GM23338 (cell line): ENCODE measurements around the gene SEC14L1.

ENCODE experiments used
- CREB1 ChIP-seq: fragments of 250-450 bp; sonication (Bioruptor Pico); IDR thresholded peaks from 2 replicates; pipeline ENCODE4 v1.5.0; 2020; ENCODE audit warnings: low read depth, mild to moderate bottlenecking, moderate library complexity
- EZH2 ChIP-seq: fragments of 200-600 bp; sonication (generic); IDR thresholded peaks from one replicate; pipeline ENCODE4 v1.8.0; 2017; ENCODE audit warnings: antibody characterized with exemption, mild to moderate bottlenecking, low read depth; ENCODE audit not compliant: unreplicated experiment
- EZH2phosphoT487 ChIP-seq: fragments of 200-600 bp; sonication (generic); IDR thresholded peaks from one replicate; pipeline ENCODE4 v1.8.1; 2018; ENCODE audit warnings: antibody characterized with exemption; ENCODE audit not compliant: unreplicated experiment
- JUNB ChIP-seq: IDR thresholded peaks from one replicate; pipeline ENCODE4 v1.6.1; 2016; ENCODE audit warnings: antibody characterized with exemption; ENCODE audit not compliant: unreplicated experiment
- POLR2AphosphoS5 ChIP-seq: IDR thresholded peaks from 2 replicates; pipeline ENCODE4 v1.6.1; 2016; ENCODE audit warnings: antibody characterized with exemption, low read depth
- TF ChIP-seq, protein P1 (sequence below): IDR thresholded peaks from one replicate; pipeline ENCODE4 v1.6.1; 2018; ENCODE audit warnings: antibody characterized with exemption; ENCODE audit not compliant: unreplicated experiment
- TF ChIP-seq, protein P2 (sequence below), 2 experiments: fragments of 200-600 bp in 1 of 2; sonication (generic) in 1 of 2; conservative IDR thresholded peaks; 2 replicates each; pipeline versions ENCODE4 v1.5.1 to v1.6.1; 2016 to 2017; ENCODE audit warnings: antibody characterized with exemption in 2 of 2, low read depth in 2 of 2, mild to moderate bottlenecking in 2 of 2, moderate library complexity in 1 of 2

DNA sequence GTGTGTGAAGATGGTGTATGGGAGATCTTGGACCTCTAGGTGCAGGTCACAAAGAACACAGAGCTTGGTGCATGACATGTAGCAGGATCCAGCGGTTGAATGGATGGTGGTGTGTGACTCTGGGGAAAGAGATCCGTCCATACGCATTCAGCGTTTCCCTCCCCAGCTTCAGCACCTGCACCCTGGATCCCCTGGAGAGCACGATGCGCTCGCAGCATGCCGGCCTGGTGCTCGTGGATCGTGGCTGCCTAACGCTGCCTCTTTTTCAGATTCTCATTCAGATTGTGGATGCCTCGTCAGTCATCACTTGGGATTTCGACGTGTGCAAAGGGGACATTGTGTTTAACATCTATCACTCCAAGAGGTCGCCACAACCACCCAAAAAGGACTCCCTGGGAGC, 70.9 kb downstream of the SEC14L1 start:
- no peak for TF ChIP-seq EZH2
- TF ChIP-seq JUNB = no peak
- no peak for TF ChIP-seq EZH2phosphoT487
- TF ChIP-seq, protein P1, sequence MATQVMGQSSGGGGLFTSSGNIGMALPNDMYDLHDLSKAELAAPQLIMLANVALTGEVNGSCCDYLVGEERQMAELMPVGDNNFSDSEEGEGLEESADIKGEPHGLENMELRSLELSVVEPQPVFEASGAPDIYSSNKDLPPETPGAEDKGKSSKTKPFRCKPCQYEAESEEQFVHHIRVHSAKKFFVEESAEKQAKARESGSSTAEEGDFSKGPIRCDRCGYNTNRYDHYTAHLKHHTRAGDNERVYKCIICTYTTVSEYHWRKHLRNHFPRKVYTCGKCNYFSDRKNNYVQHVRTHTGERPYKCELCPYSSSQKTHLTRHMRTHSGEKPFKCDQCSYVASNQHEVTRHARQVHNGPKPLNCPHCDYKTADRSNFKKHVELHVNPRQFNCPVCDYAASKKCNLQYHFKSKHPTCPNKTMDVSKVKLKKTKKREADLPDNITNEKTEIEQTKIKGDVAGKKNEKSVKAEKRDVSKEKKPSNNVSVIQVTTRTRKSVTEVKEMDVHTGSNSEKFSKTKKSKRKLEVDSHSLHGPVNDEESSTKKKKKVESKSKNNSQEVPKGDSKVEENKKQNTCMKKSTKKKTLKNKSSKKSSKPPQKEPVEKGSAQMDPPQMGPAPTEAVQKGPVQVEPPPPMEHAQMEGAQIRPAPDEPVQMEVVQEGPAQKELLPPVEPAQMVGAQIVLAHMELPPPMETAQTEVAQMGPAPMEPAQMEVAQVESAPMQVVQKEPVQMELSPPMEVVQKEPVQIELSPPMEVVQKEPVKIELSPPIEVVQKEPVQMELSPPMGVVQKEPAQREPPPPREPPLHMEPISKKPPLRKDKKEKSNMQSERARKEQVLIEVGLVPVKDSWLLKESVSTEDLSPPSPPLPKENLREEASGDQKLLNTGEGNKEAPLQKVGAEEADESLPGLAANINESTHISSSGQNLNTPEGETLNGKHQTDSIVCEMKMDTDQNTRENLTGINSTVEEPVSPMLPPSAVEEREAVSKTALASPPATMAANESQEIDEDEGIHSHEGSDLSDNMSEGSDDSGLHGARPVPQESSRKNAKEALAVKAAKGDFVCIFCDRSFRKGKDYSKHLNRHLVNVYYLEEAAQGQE = no peak
- TF ChIP-seq, protein P2, sequence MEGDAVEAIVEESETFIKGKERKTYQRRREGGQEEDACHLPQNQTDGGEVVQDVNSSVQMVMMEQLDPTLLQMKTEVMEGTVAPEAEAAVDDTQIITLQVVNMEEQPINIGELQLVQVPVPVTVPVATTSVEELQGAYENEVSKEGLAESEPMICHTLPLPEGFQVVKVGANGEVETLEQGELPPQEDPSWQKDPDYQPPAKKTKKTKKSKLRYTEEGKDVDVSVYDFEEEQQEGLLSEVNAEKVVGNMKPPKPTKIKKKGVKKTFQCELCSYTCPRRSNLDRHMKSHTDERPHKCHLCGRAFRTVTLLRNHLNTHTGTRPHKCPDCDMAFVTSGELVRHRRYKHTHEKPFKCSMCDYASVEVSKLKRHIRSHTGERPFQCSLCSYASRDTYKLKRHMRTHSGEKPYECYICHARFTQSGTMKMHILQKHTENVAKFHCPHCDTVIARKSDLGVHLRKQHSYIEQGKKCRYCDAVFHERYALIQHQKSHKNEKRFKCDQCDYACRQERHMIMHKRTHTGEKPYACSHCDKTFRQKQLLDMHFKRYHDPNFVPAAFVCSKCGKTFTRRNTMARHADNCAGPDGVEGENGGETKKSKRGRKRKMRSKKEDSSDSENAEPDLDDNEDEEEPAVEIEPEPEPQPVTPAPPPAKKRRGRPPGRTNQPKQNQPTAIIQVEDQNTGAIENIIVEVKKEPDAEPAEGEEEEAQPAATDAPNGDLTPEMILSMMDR (conservative IDR thresholded peaks at IDR 0.05; ENCODE audit: low read depth in 2 of 2) = no peak
- no peak for TF ChIP-seq POLR2AphosphoS5
- TF ChIP-seq CREB1 (CRISPR knock-in tag) = no peak
